ENCODE results near the gene BIRC7. TPM values are rescaled to one million over a fixed set of nuclear protein-coding genes. Genes with fewer than 3 reads are reported as not detected.
A peak's percentile ranks its signal among the peaks of the same experiment; 100 is the strongest.

The BIRC7 gene
- total and polyA plus RNA-seq, 2 of the 4 experiments (the other 2 are of a cell fraction): not detected

- no peak for TF ChIP-seq CTCF (conservative IDR thresholded peaks at IDR 0.05; ENCODE audit: low read depth, low read length)
Measured at GRCh38 chr20:63258781-63259180, 23.1 kb downstream of the BIRC7 start (continued).

- Histone ChIP-seq H4K91ac (ENCODE audit: insufficient read depth, low read depth, low read length) (no peak overlapping the region), H3K18ac (ENCODE audit: low read depth, low read length) (no peak overlapping the region), H2BK20ac (ENCODE audit: low read depth, low read length) (no peak overlapping the region), H3K56ac (ENCODE audit: extremely low read depth, insufficient read depth, low read length) (no peak overlapping the region), H3K9ac (ENCODE audit: low read depth, low read length) (no peak overlapping the region), H4K5ac (ENCODE audit: low read depth, low read length) (no peak overlapping the region), H2AK5ac (ENCODE audit: low read depth, low read length) (no peak overlapping the region), H3K14ac (replicated peaks; ENCODE audit: low read depth, low read length) (no peak overlapping the region), H3K9me1 (ENCODE audit: insufficient read depth, low read length) (no peaks in the 10 kb centered on the region), H3K36me3 (ENCODE audit: control insufficient read depth, insufficient read depth, low read length) (no peaks in the 10 kb centered on the region), H4K8ac (ENCODE audit: low read depth in 2 of 2, low read length in 2 of 2) (no peak overlapping the region), H3K23ac (ENCODE audit: low read depth, low read length) (no peak overlapping the region), H2AK9ac (replicated peaks; ENCODE audit: low read depth, low read length, poor library complexity) (peak overlapping the region; percentile 78), H4K20me1 (ENCODE audit: insufficient read depth, low read length) (no peaks in the 10 kb centered on the region; the same call in 1 of the 2 replicates), H3K4ac (ENCODE audit: low read depth, low read length) (no peak overlapping the region), H3K27ac (ENCODE audit: insufficient read depth, low read length) (no peak overlapping the region), H2AFZ (replicated peaks; ENCODE audit: low read length, poor library complexity) (no peak overlapping the region), H3K4me1 (ENCODE audit: control insufficient read depth, insufficient read depth, low read length) (no peaks in the 10 kb centered on the region; the same call in 1 of the 2 replicates), H3K9me3 (ENCODE audit: control insufficient read depth, insufficient read depth, low read length) (peaks cover 2% of the 10 kb centered on the region; the same call in 1 of the 2 replicates), H2BK5ac (ENCODE audit: low read depth, low read length, poor library complexity, severe bottlenecking) (no peak overlapping the region), H3K4me3 (ENCODE audit: insufficient read depth, low read depth, low read length) (no peak overlapping the region), H2BK120ac (ENCODE audit: low read depth, low read length) (no peak overlapping the region), H3K4me2 (ENCODE audit: low read depth, low read length) (no peak overlapping the region), H3K27me3 (ENCODE audit: control insufficient read depth, insufficient read depth, low read length) (peaks cover 88% of the 10 kb centered on the region), H3K79me1 (ENCODE audit: low read depth in 1 of 2, low read length in 2 of 2) (no peaks in the 10 kb centered on the region), H2BK15ac (ENCODE audit: low read depth, low read length) (no peak overlapping the region)
- dilution Hi-C loops (cut with HindIII; ENCODE audit: low sequenced_read_pairs, unreplicated experiment) (no loop called here), in situ Hi-C loops (cut with MboI; ENCODE audit: low sequenced_read_pairs) (no loop called here), intact Hi-C loops (cut with micrococcal nuclease) (no loop called here)
- CTCF ChIA-PET: no interaction called here
- POLR2A ChIA-PET (ENCODE audit: unreplicated experiment): no interaction called here
- DNase-seq (no peak), ATAC-seq (ENCODE audit: low read depth) (no peak)
- WGBS, 2 experiments (ENCODE audit: extremely low coverage in 2 of 2, insufficient read length in 1 of 2): 86% methylated on average over 8 of the region's 25 CpGs; no CpG with 5 or more reads in 1 of the 2 experiments
- BruUV-seq (replicated peaks): no TSS peak
- TF ChIP-seq CHD1 (IDR thresholded peaks at IDR 0.05; ENCODE audit: low read depth, low read length) (no peak), BHLHE40 (IDR thresholded peaks at IDR 0.05; ENCODE audit: low read depth, low read length) (no peak), RFX5 (IDR thresholded peaks at IDR 0.05; ENCODE audit: low read depth, low read length) (no peak), RCOR1 (IDR thresholded peaks at IDR 0.05; ENCODE audit: insufficient replicate concordance, low read length) (no peak), RAD21 (IDR thresholded peaks at IDR 0.05; ENCODE audit: low read length) (no peak), SMC3 (IDR thresholded peaks at IDR 0.05; ENCODE audit: low read depth, low read length) (no peak), NFE2L2 (IDR thresholded peaks at IDR 0.05; ENCODE audit: low read depth, low read length) (no peak), FOS (IDR thresholded peaks at IDR 0.05; ENCODE audit: low read depth, low read length) (no peak), MAFK (IDR thresholded peaks at IDR 0.05; ENCODE audit: low read depth, low read length) (no peak), MXI1 (IDR thresholded peaks at IDR 0.05; ENCODE audit: borderline replicate concordance, low read depth, low read length) (no peak), CTCF (conservative IDR thresholded peaks at IDR 0.05; ENCODE audit: low read depth, low read length) (no peak), MAZ (IDR thresholded peaks at IDR 0.05; ENCODE audit: borderline replicate concordance, low read depth, low read length) (no peak)
Measured at GRCh38 chr20:63259734-63260460, 24.2 kb downstream of the BIRC7 start.

Measured in IMR-90 (cell line).